ENCODE data around the gene CYBRD1. TPM values are rescaled to one million over a fixed set of nuclear protein-coding genes. Genes with fewer than 3 reads are reported as not detected.
A peak's percentile ranks its signal among the peaks of the same experiment; 100 is the strongest.
"Not testable (repeated sequence)": the region's sequence is repeated elsewhere in the genome, so short reads cannot be mapped to it uniquely, and the experiment has no call there.

CYBRD1 gene
- 43.7 and 54.7 TPM in 2 replicates for total RNA-seq (2014; rRNA removed; shearing (Covaris generic))

- DNase-seq (ENCODE audit: low read depth): peak; percentile 81
These were observed at the start of gene CYBRD1 for GRCh38 chr2:171522052-171522787. TSS of gene CYBRD1 (plus strand) at chr2:171522474. CDS start at chr2:171522546, 72 bp downstream.

GRCh38 chr2:171475979-171476378, 46.3 kb upstream of the CYBRD1 start:
- no peak for DNase-seq (ENCODE audit: low read depth)

DNA sequence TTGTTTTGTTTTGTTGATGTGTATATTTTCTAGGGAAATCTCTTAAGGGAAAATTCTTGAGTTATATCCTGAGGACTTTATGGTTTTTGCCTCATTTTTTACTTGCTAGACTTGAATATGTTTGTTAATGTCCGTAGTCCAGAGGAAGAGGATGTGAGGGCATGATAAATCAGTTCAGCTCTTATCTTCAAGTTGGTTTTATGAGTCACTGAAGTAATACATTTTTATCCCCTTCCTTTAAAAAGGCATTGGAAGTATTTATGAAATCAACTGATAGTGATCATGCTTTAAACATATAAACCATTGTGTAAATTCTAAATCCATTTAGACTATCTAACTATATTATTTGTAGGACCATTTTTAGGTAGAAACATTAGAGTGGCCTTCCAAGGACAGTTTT, 43.9 kb upstream of the CYBRD1 start:
- DNase-seq (ENCODE audit: low read depth): peak; percentile 5

- peak; percentile 60 for DNase-seq (ENCODE audit: low read depth)
These were observed 43.0 kb upstream of the CYBRD1 start for GRCh38 chr2:171479154-171479814.

DNA sequence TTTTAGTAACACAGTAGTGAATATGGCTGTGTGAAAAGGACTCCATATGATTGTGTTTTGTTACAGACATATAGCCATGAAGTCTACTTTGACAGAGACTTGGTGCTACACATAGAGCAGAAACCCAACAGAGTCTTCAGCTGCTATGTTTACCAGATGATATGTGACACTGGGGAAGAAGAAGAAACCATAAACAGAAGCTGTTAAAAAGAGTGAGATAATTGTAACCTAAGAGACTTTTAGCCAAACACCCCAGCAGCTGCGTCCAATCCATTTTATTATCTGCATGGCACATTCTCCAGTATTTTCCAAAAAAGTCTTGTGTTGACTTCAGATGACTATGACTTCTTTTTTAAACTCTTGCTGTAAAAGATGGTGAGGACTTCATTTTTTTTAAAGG, 41.4 kb upstream of the CYBRD1 start:
- no peak for DNase-seq (ENCODE audit: low read depth)

DNA sequence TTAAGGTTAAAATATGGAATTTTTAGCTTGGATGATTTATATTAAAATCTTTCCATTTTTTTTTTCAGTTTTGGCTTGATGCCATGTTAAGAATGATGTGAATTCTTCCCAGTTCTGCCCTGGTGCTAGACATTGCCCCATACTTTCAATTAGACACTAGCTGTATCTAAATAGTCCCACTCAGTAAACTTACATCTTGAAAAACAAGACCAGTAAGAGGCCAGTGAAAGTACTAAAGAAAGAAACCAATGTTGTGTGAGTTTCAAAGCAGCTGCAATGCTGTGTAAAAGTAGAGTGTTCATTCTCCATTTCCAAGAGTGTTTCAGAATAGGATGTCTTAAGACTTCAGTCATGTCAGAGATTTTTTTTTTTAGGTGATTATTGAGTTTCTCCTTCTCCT, 40.0 kb upstream of the CYBRD1 start:
- no peak for DNase-seq (ENCODE audit: low read depth)

- no peak for DNase-seq (ENCODE audit: low read depth)
These were observed 39.4 kb upstream of the CYBRD1 start for GRCh38 chr2:171482877-171483276.

DNA sequence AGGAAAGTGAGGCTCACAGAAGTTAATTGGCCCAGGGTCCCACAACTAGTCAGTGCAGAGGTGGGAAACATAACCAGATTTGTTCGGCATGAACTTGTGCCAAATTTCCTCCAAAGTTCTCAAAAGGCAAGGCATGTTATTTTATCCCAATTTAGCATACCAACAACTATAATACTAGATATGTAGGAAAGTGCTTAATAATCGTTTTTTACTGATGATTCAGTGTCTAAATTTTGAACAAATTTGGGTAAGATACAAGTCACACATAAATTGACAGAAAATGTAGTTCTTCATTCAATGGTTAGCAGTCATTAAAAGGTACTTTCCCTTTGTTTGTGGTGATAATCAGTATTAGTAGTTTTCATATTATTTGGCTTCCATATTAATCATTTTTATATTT, 38.5 kb upstream of the CYBRD1 start:
- no peak for DNase-seq (ENCODE audit: low read depth)

DNA sequence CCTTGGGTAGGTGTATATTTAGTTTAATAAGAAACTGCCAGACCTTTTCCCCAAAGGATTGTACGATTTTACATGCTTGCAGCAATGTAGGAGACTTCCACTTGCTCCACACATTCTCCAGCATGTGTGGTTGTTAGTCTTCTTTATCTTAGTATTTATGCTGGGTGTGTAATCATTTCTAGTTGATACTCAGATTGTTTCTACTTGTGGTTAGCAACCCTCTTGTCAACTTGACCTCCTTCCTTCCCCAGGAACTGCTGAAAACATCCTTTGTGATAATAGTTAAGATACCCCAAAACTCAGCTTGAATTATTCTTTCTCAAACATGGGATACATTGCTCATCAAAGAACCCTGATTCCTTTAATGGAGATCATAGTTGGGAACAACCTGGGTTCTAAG, 37.2 kb upstream of the CYBRD1 start:
- DNase-seq (ENCODE audit: low read depth): no peak

- DNase-seq (ENCODE audit: low read depth): no peak
These were observed 35.1 kb upstream of the CYBRD1 start for GRCh38 chr2:171487201-171487600.

- DNase-seq (ENCODE audit: low read depth): no peak
These were observed 34.4 kb upstream of the CYBRD1 start for GRCh38 chr2:171487803-171488259.

DNA sequence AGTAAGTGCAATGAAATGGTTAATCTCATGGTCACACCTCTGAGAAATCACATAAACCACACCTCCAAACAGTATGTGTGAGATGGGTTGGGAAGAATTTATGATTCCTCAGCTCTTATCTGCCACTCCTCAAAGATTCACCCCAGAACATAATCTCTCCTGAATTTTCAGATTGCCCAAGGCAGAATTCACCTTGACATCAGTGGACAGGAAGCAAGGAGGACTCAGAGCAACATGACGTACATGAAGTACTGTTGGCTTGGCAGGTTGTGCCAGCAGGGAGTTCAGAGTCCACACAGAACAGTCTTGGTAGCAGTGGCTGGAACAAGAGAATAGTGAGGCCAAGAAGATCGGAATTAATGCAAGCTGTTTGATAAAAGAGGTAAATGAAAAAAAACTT, 31.7 kb upstream of the CYBRD1 start:
- DNase-seq (ENCODE audit: low read depth): no peak

DNA sequence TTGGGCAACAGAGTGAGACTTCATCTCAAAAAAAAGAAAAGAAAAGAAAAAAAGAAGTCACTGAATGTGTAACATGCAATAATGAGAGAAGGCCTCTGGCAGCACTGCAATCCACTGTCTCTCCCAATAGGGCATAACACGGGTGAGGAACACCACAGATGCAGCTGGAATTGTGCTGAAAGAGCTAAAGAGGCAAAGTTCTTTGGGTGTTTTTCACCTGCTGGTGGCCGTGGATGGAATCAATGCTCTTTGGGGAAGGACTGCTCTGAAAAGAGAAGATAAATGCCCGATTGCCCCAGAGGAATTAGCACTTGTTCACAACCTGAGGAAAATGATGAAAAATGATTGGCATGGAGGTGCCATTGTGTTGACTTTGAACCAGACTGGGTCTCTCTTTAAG, 31.0 kb upstream of the CYBRD1 start:
- DNase-seq (ENCODE audit: low read depth): no peak

GRCh38 chr2:171492664-171493063, 29.6 kb upstream of the CYBRD1 start:
- DNase-seq (ENCODE audit: low read depth): no peak

- not testable (repeated sequence) for DNase-seq (ENCODE audit: low read depth)
These were observed 24.6 kb upstream of the CYBRD1 start for GRCh38 chr2:171497664-171498063.

- DNase-seq (ENCODE audit: low read depth): no peak
These were observed 16.9 kb upstream of the CYBRD1 start for GRCh38 chr2:171505374-171505773.

DNA sequence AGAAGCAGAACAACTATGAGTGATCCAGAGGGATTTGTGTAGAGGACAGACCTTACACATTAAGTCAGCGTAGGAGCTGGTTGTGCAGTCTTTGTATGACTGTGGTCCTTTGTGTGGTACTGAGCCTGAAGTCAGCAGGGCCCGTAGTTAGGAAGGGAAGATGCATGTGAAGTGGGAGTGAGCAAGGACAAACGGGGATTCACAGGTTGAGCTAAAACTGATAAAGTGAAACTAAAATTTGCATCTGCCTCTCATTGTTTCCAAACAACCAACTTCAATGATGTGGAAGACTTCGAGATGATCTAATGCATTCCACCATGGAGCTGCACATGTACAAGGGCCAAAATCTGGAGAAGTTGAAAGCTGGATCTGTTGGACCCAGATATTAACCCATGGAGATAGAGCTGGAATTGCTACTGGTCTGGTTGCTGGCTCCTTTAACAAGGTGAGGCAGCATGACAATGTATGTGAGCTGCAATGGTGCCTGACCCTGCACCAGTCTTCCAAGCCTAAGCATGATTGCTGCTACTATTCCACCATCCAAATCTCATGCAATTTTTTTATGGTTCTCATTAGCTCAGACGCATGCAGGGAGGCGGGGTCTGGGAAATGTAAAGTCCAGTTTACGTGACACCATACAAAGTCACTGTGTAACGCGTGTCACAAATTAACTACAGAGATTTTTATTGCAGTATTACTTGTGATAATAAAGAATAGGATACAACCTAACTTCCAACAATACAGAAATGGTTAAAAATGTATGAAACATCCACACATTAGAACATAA, 12.1 kb upstream of the CYBRD1 start:
- DNase-seq (ENCODE audit: low read depth): no peak

- no peak for DNase-seq (ENCODE audit: low read depth)
These were observed 10.3 kb upstream of the CYBRD1 start for GRCh38 chr2:171512014-171512413.

- DNase-seq (ENCODE audit: low read depth): no peak
These were observed 9.5 kb upstream of the CYBRD1 start for GRCh38 chr2:171512683-171513195.

DNA sequence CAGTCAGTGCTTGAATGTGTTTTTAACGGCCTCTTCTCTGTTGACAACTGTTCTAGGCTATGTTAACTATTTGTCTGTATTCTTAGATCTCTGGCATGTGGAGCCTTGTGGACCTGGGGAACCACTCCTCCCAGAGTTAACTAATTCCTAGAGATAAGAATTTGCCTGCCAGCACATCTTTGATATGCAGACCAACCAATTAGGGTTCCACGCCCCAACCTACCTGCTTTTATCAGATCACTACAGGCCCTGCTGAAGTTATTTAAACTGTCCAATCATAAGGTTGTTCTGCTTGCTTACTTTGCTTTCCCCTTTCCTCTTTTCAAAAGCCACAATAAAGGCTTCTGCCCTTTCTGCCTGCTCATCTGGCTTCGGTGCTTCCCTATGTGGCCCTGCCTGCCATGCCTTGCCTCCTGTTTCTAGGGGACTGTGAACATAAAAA, 8.5 kb upstream of the CYBRD1 start:
- DNase-seq (ENCODE audit: low read depth): no peak

DNA sequence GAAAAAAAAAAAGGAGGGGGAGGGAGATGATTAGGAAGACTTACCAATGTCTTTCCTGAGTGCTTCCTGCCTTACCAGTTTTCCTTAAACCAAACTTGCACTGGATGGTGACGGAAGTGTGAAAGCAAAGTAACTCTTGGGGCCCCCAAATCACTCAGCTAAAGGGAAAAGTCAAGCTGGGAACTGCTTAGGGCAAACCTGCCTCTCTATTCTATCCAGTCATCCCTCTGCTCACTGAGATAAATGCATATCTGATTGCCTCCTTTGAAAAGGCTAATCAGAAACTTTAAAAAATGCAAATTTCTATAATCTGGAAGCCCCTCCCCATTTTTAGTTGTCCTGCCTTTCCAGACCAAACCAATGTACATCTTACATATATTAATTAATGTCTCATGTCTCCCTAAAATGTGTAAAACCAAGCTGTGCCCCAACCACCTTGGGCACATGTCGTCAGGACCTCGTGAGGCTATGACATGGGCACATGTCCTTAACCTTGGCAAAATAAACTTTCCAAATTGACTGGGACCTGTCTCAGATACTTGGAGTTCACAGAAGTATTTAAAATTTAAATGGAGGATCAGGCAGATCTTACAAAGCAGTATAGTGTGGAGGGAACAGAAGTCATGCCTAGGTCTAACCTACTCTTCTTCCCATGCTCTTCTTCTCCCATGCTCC, 7.2 kb upstream of the CYBRD1 start:
- DNase-seq (ENCODE audit: low read depth): no peak
